ENCODE data around the gene LRCH2.
"Not testable (repeated sequence)": the region's sequence is repeated elsewhere in the genome, so short reads cannot be mapped to it uniquely, and the experiment has no call there.

Gene LRCH2, protein sequence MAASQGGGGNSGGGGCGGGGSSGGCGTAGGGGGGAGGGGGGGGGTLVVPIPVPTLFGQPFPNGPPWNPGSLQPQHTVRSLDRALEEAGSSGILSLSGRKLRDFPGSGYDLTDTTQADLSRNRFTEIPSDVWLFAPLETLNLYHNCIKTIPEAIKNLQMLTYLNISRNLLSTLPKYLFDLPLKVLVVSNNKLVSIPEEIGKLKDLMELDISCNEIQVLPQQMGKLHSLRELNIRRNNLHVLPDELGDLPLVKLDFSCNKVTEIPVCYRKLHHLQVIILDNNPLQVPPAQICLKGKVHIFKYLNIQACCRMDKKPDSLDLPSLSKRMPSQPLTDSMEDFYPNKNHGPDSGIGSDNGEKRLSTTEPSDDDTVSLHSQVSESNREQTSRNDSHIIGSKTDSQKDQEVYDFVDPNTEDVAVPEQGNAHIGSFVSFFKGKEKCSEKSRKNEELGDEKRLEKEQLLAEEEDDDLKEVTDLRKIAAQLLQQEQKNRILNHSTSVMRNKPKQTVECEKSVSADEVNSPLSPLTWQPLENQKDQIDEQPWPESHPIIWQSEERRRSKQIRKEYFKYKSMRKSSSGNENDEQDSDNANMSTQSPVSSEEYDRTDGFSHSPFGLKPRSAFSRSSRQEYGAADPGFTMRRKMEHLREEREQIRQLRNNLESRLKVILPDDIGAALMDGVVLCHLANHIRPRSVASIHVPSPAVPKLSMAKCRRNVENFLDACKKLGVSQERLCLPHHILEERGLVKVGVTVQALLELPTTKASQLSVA

DNA sequence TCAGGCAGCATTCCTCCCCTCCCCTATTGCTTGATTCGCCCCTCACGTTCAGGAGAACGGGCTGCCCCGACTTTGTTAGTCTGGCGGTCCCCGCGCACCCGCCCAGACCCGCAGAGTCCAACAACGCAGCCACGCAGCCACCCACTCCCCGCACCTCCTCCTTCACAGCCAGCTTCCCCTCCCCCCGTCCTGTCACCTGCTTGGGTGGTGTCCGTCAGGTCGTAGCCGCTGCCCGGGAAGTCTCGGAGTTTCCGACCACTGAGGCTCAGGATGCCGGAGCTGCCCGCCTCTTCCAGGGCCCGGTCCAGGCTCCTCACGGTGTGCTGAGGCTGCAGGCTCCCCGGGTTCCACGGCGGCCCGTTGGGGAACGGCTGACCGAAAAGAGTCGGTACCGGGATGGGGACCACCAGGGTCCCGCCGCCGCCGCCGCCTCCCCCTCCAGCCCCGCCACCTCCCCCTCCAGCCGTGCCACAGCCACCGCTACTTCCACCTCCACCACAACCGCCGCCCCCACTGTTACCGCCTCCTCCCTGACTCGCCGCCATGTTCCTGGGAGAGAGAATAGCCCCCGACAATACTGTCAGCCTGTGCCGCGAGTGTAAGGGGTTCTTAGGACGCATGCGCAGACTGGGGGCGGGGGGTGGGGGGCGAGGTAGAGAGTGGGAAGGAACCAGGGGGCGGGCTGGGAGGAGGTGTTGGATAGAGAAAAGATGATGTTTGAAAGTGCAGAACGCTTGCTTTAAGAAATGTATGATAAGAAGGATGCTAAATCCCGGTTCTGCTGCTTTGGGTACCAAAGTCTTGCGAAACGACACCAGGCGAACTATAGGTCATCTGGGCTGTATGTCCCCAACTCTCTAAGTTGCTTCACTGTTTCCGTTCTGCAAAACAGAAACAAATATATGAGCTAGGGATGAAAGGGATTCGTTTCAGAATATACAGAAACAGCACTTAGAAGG lies at the start of gene LRCH2:
LRCH2 (minus strand) TSS at position 600 of the 959 bp plus-strand sequence; CDS start at position 545, 55 bp downstream.
- peak; percentile 70 for DNase-seq

DNA sequence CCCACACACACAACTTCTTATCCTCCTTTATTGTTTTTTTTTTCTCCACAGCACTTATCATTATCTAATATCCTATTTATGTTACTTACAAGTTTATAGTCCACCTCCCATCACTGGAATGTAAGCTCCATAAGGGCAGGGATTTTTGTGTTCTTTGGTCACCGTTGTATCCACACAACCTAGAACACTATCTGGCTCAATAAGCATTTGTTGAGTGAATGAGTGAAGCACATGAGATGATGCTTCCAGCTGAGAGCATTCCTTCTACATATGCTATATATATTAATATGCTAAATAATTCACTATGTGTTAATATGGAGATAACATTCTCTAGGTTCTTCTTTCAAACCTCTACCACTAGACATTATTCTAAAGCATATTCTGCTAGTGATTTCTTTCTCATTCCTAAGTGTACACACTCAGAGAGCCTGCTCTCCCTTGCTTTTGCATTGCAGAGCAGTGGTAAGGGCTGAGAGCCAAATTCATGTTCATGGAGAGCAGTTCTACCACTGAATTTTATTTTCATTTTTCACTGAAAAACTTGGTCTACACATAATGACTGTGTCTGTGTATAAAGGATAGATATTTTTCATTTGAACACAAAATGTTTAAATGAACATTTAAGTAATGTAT lies 35.3 kb upstream of the LRCH2 start:
- no peak for DNase-seq

DNA sequence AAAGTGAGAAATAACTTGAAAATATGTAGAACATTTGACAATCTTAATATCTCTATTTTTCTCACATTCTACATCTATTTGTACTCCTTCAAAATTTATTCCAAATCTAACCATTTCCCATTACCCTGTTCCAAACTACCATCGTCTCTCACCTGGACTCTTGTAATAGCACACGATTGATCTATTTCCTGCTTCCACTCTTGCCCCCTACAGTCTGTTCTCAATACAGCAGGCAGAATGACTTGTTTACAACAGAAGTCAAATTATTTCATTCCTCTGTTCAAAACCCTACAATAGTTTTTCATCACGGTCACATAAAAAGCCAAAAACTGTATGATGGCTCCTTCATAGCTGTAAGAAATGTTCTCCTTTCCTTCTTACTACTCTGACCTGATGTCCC lies 34.5 kb upstream of the LRCH2 start:
- DNase-seq, result peak; percentile 8

DNA sequence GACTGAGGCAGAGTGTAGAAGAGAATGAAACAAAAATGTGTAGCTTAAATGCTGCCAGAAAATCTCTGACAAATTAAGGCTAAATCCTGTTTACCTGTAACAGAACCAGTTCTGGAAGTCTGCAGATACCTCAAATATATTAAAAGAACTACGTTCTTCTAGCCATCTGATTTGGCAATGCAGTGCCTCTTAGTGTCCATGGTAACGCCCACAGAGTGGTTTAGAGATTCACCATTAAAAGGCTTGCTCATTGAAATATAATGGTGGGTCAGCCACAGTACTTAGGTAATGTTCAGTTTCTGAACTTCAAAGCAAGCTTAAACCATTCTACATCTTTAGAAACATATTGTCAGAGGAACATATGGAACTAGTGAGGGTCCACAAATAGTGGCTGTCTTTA lies 32.4 kb upstream of the LRCH2 start:
- DNase-seq, result peak; percentile 1

DNA sequence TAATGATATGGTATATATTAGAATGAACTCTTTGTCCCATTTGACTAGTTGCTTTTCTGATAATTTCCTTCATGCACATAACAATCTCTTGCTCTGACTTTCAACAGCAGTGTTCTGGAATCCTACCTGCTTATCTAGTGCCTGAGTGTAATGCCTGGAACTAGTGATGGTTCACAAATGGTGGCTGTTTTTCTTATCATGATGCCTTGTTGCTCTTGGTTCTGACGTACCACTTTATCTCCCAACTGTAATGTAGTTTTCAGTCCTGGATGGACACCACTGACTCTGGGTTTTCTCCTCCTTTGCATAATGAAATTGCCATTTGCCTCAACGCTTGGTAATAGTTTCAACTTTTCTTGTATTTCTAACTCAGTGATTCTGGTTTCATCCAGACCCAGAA lies 30.1 kb upstream of the LRCH2 start:
- DNase-seq, result no peak

DNA sequence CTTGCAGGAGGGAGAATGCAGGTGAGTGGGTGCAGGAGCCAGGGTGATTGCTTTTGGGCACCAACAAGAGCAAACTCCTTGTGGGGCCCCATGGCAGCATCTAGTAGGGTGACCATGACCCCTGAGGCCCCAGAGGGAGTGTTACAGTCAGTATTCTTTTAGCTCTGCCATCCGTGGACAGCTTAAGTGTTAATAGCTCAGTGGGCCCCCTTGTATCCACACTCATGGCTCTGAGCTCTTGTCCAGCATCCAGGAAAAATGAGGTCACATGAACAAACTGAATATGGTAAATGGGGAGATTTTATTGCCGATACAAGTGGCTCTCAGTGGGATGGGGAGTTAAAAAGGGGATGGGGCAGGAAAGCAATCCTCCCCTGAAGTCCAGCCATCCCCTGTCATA lies 27.3 kb upstream of the LRCH2 start:
- no peak for DNase-seq

DNA sequence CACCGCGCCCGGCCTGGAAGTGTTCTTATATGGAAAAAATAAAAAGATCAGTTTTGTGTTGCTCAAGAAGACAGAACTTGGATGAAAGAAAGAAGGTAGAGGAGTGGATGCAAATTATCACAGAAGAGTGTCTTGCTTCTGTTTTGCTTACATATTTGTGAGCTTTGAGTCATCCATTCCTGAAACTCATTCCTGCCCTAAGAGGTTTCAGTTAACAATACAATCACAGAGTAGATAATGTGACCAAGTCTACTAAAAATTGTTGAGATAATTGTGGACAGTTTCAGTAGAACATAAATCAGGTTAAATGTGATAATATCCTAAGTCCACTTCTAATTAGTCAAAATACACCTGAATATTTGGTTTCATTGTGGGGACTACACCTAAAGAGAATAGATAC lies 26.4 kb upstream of the LRCH2 start:
- no peak for DNase-seq

DNA sequence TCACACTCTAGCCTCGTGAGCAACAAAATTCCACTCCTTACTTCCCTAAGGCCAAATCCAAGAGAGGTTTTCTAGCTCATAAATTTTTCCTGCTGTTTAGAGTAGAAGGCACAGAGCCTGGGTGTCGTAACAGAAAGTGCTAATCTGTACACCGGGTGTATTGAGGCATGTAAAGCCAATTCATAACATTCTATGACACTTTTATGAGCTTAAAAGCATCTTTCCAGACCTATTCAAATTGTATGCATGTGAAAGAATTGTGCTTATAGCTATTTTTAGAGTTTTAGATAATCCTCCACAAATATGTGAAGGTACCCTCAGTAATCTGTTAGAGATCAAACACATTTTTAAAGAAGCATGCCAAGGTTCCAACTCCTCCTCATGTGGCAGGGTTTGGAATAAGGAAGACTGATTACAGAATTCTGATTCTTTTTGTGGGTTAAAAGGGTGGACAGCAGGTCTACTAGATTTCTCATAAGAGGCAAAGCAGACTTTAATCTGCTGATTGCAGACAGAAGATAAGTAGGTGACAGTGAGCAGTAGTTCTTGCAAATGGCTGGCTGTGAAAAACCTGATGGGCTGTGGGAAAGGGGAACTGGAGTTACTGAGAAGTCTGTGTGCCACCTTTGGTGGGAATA lies 25.5 kb upstream of the LRCH2 start:
- DNase-seq, result no peak

DNA sequence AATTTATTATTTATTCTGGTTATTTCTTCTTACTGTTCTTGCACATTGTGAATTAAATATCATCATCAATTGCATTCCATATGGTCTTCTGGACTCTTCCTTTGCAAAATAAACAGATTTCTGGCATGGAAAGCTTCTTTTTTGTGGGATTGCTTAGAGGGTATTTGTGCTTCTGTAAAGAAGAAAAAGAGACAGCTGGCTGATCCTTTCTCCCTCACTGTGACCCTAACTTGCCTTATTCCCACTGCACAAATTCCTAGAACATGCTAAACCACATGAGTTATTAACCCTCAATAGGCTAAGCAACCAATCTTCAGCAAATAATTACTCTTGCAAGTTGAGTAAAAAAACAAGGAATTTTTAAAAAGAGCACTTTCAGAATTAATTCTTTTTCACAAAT lies 23.8 kb upstream of the LRCH2 start:
- DNase-seq, result no peak

DNA sequence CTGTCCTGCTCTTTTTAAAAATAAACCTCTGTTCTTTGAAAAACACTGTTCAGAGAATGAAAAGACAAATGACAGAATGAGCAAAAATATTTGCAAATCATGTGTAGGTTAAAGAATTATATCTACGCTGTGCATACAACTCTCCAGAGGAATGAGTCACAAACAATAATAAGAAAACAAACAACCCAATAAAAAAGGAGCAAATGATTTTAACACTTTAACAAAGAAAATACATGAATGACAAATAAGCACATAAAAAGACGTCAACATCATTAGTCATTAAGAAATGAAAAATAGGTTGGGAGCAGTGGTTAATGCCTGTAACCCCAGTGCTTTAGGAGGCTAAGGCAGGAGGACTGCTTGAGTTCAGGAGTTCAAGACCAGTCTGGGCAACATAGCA lies 21.1 kb upstream of the LRCH2 start:
- DNase-seq, result no peak

DNA sequence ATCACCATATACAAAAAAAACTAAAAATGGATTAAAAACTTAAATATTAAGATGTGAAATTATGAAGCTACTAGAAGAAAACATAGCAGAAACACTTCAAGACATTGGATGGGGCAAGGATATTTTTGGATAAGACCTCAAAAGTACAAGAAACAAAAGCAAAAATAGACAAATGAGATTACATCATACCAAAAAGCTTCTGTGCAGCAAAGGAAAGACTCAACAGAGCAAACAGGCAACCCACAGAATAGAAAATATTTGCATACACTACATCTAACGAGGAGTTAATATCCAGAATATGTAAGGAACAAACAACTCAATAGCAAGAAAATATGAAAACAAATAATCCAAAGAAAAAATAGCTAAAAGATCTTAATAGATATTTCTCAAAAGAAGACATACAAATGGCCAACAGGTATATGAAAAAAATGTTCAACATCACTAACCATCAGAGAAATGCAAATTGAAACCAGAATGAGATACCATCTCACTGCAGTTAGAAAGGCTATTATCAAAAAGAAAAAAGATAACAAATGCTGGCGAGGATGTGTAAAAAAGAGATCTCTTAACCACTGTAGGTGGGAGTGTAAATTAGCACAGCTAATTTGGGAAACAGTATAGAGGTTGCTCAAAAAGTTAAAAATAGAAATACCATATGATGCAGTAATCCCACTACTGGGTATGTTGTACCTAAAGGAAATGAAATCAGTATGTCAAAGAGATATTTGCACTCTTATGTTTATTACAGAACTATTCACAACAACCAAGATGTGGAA lies 17.8 kb upstream of the LRCH2 start:
- no peak for DNase-seq

DNA sequence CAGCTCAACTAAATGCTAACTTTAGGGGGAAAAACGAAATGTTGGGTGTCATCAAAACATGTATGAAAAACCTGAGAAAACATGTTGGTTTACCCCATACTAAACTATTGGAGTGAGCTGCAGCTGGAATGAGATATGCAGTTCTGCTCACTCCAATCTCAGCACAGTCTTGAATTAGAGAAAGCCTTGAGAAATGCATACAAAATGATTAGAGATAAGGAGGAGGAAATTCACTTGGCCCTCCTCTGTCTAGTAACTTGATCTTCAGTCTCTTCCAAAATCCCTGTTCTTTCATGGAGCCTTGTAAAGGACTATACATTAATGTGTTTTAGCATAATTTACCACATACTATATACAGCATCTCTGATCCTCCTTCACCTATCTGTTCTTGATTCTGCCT lies 3.2 kb upstream of the LRCH2 start:
- no peak for DNase-seq

DNA sequence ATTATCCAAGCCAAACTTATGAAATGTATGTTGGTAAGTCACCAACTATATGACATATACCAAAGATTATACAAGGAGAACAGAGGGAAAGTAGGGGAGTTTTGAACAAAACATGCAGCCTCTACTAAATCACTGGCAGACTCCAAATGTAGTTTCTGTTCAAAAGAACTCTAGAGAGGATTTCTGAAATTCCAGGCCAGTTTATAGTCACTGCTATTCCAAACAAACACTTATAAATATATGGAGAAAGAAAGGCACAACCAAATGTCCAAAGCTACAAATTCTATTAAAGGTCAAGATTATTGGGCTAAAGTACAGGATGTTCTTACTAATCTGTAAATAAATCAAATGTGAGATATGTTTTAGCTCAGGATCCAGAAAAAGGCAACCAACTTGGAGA lies 2.7 kb upstream of the LRCH2 start:
- DNase-seq, result no peak

DNA sequence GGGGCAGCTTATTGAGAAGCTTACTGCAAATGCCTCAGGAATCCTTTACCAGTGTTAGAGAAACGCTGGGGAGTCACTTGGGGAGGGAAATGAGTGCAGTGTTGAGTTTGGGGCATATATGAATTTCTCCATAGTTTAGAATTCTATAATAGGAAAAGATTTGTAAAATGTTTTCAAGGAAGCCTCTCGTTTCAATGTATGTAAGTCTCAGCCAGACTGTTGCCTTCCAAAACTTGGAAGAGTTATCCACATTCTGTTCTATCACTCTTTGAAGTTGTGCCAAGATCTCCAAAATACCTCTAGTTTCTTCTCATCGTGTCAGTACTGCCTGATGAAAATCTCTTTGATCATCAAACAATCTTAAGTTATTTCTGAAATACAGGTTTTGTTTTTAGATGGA lies 565 bp upstream of the LRCH2 start:
- DNase-seq, result no peak

DNA sequence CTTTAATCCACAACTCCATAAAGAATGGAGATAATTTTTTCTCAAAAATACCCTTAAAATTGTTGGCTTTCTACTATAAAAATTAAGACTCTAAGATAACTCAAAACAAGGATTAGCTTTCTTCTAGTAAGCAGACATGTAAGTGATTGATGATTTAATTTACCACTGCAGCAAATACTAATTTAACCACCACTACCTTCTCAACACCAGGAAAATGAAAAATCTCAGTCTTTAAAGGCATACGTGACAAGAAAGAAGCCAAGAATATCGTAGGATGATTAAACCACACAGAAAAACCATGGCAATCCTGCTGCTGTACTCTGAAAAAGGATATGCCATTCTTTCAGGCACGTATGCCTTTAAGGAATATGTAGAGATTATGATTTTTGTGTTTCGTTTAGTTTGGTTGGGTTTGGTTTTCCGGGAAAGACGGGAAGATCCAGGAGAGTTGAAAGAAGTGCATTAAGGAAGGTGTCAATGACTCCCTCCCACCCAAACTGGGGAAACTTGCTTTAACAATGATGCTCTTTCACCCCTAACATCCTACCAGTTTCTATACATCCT lies 881 bp downstream of the LRCH2 start:
- peak; percentile 2 for DNase-seq

DNA sequence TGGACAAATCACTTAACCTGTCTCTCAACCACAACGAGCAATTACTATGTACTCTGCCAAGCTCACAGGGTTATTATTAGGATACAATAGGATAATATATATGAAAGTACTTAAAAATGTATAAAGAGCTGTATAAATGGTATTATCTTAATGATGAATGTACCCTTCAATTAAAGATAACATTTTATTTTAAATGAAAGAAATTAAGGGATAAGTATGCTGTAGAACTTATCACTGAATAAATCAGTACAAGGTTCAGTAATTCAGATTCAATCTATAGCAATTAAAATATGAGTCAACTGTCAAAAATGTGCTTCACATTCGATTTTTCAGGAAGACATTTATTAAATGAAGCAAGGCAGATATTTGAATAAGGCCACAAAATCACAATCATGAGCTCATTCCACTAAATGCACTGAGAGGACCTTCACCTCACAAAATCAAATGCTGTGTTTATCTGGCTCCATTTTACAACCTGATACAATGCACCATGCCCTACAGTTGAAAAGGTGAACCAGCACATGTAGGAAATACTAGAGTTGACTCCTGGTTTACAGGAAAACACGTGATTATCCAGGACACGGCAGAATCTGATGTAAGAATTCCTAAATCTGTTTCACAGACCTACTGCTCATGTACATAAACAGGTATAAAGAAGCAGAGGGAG lies 4.4 kb downstream of the LRCH2 start:
- DNase-seq, result no peak

DNA sequence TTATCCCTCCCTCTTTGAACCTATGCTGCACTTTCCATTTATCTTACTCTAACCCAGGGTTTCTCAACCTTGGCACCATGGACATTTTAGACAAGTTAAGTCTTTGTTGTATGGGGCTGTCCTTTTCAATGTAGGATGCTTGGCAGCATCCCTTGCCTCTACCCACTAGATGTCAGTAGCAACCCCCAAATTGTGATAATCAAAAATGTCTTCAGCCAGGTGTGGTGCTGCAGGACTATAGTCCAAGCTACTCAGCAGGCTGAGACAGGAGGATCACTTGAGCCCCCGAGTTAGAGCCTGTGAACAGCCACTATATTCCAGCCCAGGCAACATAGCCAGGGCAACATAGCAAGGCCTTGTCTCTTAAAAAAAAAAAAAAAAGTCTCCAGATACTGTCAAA lies 7.0 kb downstream of the LRCH2 start:
- peak; percentile 38 for DNase-seq

DNA sequence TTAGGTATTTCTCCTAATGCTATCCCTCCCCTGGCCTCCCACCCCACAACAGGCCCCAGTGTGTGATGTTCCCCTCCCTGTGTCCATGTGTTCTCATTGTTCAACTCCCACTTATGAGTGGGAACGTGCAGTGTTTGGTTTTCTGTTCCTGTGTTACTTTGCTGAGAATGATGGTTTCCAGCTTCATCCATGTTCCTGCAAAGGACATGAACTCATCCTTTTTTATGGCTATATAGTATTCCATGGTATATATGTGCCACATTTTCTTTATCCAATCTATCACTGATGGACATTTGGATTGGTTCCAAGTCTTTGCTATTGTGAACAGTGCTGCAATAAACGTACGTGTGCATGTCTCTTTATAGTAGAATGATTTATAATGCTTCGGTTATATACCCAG lies 16.6 kb downstream of the LRCH2 start:
- DNase-seq, result not testable (repeated sequence)

DNA sequence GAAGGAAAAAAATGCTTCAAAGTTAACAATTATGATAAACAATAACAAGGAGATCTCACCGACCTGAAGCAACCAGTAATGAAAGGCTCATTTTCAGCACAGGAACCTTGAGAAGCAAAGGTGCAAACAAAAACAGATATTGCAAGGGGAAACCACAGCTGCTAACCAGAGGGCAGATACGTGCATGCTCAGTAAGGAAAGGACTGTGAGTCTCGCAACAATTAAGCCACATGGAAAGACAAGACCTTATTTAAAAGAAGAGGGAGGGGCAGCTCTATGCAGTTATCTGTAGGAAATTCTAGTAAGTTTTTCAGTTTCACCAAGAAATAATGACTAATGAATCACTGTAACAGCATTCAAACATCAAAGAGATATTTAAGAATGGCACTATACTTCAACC lies 19.3 kb downstream of the LRCH2 start:
- DNase-seq, result no peak

DNA sequence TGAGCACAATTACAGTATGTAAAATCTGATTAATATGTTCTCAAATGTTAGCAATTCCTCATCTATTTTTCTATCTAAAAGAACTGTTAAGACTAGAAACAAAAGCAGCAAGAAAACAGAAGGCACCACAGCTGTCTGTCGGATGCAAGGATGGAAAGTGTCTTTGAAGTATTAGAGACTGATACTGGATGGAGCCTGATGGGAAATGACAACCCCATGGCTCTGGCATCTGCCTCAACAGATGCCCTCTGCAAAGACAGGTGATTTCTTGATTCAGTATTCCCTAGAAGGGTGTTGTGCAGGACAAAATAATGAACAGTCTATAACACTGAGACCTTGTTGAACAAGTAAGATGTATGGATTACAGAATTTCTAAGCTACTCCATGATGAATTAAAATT lies 19.7 kb downstream of the LRCH2 start:
- no peak for DNase-seq
